Esophagus muscularis mucosa (tissue), 4 donors: Measurements from ENCODE around the gene PNPLA4. TPM values are rescaled to one million over a fixed set of nuclear protein-coding genes. Genes with fewer than 3 reads are reported as not detected.

ENCODE experiments used
- DNase-seq: peaks from one replicate; pipeline ENCODE4 v3.0.0-alpha.2; 2017; ENCODE audit errors: extremely low spot score
- H3K27ac ChIP-seq, 4 donors: fragments of 200-600 bp; sonication (generic); replicated peaks in 1 of 4; 1 replicate in 3 of 4; 2 replicates in 1 of 4; pipeline ENCODE4 v1.5.1; 2016 to 2019; ENCODE audit warnings: mild to moderate bottlenecking in 1 of 4
- H3K27me3 ChIP-seq, 4 donors: fragments of 200-600 bp; sonication (generic); one replicate each; pipeline versions ENCODE4 v1.5.1 to v1.6.0; 2016 to 2019
- H3K36me3 ChIP-seq, 4 donors: fragments of 200-600 bp; sonication (generic); one replicate each; pipeline ENCODE4 v1.5.1; 2016 to 2019
- H3K4me1 ChIP-seq, 4 donors: fragments of 200-600 bp; sonication (generic); one replicate each; pipeline ENCODE4 v1.5.1; 2016 to 2019
- H3K4me3 ChIP-seq, 4 donors: fragments of 200-600 bp; sonication (generic); 1 replicate in 2 of 4; 2 replicates in 2 of 4; pipeline ENCODE4 v1.5.1; 2016 to 2019; ENCODE audit warnings: mild to moderate bottlenecking in 4 of 4, moderate library complexity in 1 of 4
- H3K9me3 ChIP-seq, 4 donors: fragments of 200-600 bp; sonication (generic); 1 replicate in 3 of 4; 2 replicates in 1 of 4; pipeline ENCODE4 v1.5.1; 2016 to 2019
- EP300 ChIP-seq: sonication (generic); formaldehyde crosslinking; IDR thresholded peaks from one replicate; pipeline ENCODE4 v1.6.1; 2017; ENCODE audit warnings: antibody characterized with exemption
- POLR2A ChIP-seq: fragments of 450-650 bp; IDR thresholded peaks from one replicate; pipeline ENCODE4 v1.6.1; 2017; ENCODE audit warnings: antibody characterized with exemption, moderate library complexity, mild to moderate bottlenecking, low read depth
- POLR2AphosphoS5 ChIP-seq, 2 donors: sonication (generic); formaldehyde crosslinking; IDR thresholded peaks; one replicate each; pipeline ENCODE4 v1.6.1; 2017; ENCODE audit warnings: antibody characterized with exemption in 2 of 2
- WGBS: methylation state at CpG from one replicate; pipeline ENCODE4 v1.1.5; 2018; 5-methylcytosine and 5-hydroxymethylcytosine counted together
- intact Hi-C: fragments of 100-400 bp; cut with DNase I; formaldehyde crosslinking; loops from one replicate; pipeline ENCODE4 v1.15.1; 2023
- total RNA-seq, 4 donors: library from RNA; depleted of rRNA; stranded (reverse); fragments of >200 nt; gene quantifications; one replicate each; pipeline versions ENCODE4 v1.1.0 to v1.2.1, GENCODE V29; 2016
- TF ChIP-seq, protein P1 (sequence below), 3 experiments: fragments of 200-600 bp in 2 of 3; fragments of 450-650 bp in 1 of 3; sonication (generic) in 2 of 3; IDR thresholded peaks; one replicate each; pipeline ENCODE4 v1.5.1; 2017 to 2019; ENCODE audit warnings: antibody characterized with exemption in 3 of 3, mild to moderate bottlenecking in 2 of 3, moderate library complexity in 1 of 3

The PNPLA4 gene, protein sequence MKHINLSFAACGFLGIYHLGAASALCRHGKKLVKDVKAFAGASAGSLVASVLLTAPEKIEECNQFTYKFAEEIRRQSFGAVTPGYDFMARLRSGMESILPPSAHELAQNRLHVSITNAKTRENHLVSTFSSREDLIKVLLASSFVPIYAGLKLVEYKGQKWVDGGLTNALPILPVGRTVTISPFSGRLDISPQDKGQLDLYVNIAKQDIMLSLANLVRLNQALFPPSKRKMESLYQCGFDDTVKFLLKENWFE
- 10 to 100 TPM; 10.3 to 19.1 (median 13.1) TPM for total RNA-seq

DNA sequence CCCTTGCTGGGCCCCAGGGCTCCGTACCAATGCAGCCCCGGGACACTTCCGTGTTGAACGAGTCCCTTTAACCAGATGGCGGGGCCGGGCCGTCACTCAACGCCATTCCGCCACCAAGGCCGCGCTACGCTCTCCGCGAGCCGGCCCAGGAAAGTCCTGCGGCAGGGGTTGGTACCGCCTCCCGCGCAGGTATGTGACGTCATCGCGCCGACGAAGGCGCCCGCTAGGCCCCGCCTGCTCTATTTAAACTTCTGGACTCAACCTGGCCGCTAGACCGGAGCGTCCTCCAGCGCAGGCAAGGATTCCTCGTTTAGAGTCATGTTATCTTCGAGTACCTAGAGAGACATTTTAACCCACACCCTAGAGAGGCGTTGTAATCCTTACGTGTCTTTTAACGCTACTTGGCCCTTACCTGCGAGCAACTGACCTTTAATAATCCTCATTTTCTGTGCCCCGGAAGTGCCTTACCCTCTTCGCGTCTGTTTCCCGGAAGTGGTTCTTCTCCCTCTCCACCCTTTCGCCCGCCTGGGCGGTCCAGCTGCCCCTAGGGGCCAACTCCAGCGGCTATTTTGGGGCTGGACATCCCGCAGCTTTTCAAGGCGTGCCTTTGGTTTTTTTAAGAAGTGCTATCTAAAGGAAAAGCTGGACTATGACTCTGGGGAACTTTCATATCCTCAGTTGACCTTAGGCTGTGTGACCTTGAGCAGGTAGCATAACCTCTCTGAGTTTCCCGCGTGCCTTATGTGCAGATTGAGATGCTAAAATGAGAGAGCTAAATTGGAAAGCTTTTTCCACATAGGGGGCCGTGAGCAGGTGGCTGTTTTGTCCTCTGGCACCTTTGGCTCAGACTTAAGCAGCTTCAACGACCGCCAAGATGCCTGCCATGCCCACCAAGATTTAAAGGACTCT lies at the start of gene PNPLA4:
PNPLA4 (minus strand) TSS at position 155 of the 909 bp plus-strand sequence. CDS start 1,294 bp downstream, outside the sequence.
- WGBS, result 11% methylated on average over 35 of the region's 52 CpGs
- DNase-seq, result peak; percentile 91
- H3K36me3 ChIP-seq, result peaks cover 0 to under 1% (median 0%) of the 10 kb centered on the region in 4 donors
- H3K27ac ChIP-seq, result peak within 1 kb of the TSS; percentile 70 to 81 (median 74)
- peaks cover 0 to 17% (median 6%) of the 10 kb centered on the region in 4 donors for H3K4me1 ChIP-seq
- H3K9me3 ChIP-seq, result no peaks in the 10 kb centered on the region
- TF ChIP-seq, protein P1, sequence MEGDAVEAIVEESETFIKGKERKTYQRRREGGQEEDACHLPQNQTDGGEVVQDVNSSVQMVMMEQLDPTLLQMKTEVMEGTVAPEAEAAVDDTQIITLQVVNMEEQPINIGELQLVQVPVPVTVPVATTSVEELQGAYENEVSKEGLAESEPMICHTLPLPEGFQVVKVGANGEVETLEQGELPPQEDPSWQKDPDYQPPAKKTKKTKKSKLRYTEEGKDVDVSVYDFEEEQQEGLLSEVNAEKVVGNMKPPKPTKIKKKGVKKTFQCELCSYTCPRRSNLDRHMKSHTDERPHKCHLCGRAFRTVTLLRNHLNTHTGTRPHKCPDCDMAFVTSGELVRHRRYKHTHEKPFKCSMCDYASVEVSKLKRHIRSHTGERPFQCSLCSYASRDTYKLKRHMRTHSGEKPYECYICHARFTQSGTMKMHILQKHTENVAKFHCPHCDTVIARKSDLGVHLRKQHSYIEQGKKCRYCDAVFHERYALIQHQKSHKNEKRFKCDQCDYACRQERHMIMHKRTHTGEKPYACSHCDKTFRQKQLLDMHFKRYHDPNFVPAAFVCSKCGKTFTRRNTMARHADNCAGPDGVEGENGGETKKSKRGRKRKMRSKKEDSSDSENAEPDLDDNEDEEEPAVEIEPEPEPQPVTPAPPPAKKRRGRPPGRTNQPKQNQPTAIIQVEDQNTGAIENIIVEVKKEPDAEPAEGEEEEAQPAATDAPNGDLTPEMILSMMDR (IDR thresholded peaks at IDR 0.05), result no peak
- TF ChIP-seq POLR2AphosphoS5 (IDR thresholded peaks at IDR 0.05) (peak; percentile 63 to 67), POLR2A (no peak)
- peak within 1 kb of the TSS; percentile 56 to 68 (median 62) for H3K4me3 ChIP-seq
- no peaks in the 10 kb centered on the region for H3K27me3 ChIP-seq
- intact Hi-C loops, result no loop called here

DNA sequence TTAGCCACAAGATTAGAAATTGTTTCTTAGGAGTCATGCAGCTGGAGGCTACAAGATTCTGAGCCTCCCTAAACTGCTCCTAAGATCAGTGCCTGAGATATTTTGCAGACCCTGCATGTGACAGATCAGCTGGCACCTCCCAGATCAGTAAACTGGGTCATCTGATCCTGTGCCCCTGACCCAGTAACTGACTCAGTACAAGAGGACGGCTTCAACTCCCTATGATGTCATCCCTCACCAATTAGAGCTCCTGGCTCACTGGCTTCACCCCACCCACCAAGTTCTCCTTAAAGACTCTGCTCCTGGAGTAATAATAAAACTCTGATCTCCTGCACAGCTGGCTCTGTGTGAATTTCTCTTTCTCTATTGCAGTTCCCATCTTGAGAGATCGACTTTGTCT lies 45.4 kb upstream of the PNPLA4 start:
- 55% methylated on average over 2 of the region's 2 CpGs for WGBS
- Histone ChIP-seq H3K36me3 (no peaks in the 10 kb centered on the region), H3K27me3 (no peaks in the 10 kb centered on the region), H3K4me1 (no peaks in the 10 kb centered on the region), H3K27ac (no peak overlapping the region), H3K9me3 (no peaks in the 10 kb centered on the region), H3K4me3 (no peak overlapping the region)
- no peak for DNase-seq
- intact Hi-C loops, result no loop called here
- TF ChIP-seq, protein P1 (IDR thresholded peaks at IDR 0.05), result no peak
- TF ChIP-seq POLR2AphosphoS5 (IDR thresholded peaks at IDR 0.05) (no peak), EP300 (no peak), POLR2A (no peak)

DNA sequence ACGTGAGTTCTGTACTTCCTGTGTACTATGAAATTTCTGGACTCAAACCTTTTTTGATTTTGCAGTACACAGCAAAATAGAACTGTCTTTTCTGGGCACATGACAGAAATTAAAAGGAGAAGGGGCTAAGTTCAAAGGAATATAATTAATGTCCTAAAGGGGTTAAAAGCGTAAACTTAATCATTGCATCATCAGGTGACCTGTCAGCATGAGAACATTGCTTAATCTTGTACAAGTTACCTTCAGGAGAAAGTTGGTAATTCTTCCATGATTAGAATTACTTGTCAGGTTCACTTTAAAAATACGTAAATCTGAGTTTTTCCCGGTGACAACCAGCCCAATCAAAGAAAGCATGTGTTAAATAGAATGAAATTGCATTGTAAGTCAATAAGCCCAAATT lies 43.2 kb upstream of the PNPLA4 start:
- no peak for TF ChIP-seq POLR2A
- TF ChIP-seq POLR2AphosphoS5 (IDR thresholded peaks at IDR 0.05), result no peak
- TF ChIP-seq, protein P1 (IDR thresholded peaks at IDR 0.05), result no peak
- no peak for TF ChIP-seq EP300
- no peaks in the 10 kb centered on the region for H3K27me3 ChIP-seq
- no peak for DNase-seq
- intact Hi-C loops, result no loop called here
- no peak overlapping the region for H3K4me3 ChIP-seq
- WGBS, result 85% methylated on average over 4 of the region's 4 CpGs
- H3K4me1 ChIP-seq, result no peaks in the 10 kb centered on the region
- H3K27ac ChIP-seq, result no peak overlapping the region
- no peaks in the 10 kb centered on the region for H3K36me3 ChIP-seq
- H3K9me3 ChIP-seq, result no peaks in the 10 kb centered on the region

DNA sequence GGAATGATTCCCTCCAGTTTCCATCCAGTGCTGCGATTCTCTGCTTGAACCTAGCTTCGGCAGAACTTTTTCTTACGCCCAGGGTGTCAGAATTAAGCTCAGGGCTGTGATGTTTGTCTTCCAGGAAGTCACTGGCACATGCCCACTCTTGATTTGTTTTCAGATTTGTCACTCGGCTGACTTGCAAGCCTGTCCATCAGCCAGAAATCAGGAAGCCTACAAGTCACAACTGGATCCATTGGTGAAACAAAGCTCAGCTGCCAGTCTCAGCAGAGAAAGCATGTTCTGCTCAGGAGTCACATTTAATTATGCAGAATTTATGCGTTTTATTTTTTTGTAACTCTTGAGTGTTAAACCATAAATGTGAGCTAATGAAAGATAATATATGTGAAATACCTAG lies 38.2 kb upstream of the PNPLA4 start:
- 88% methylated on average over 5 of the region's 5 CpGs for WGBS
- no peak for TF ChIP-seq POLR2A
- TF ChIP-seq POLR2AphosphoS5 (IDR thresholded peaks at IDR 0.05), result no peak
- TF ChIP-seq, protein P1 (IDR thresholded peaks at IDR 0.05), result no peak
- TF ChIP-seq EP300, result no peak
- H3K4me1 ChIP-seq, result no peaks in the 10 kb centered on the region
- DNase-seq, result no peak
- no peak overlapping the region for H3K27ac ChIP-seq
- no peak overlapping the region for H3K4me3 ChIP-seq
- intact Hi-C loops, result no loop called here
- no peaks in the 10 kb centered on the region for H3K9me3 ChIP-seq
- H3K27me3 ChIP-seq, result no peaks in the 10 kb centered on the region
- no peaks in the 10 kb centered on the region for H3K36me3 ChIP-seq
